Psoas muscle (tissue), 8 donors: ENCODE data around the gene TTLL10. TPM values are rescaled to one million over a fixed set of nuclear protein-coding genes. Genes with fewer than 3 reads are reported as not detected.

Experiments used
- ATAC-seq, 4 donors: fragments of 200-7000 bp; cut with Tn5 transposase; one replicate each; pipeline ENCODE4 v1.9.1; 2020; ENCODE audit warnings: moderate library complexity in 3 of 4, mild to moderate bottlenecking in 2 of 4
- DNase-seq, 2 donors: peaks; one replicate each; pipeline ENCODE4 v3.0.0-alpha.2; 2020
- H3K27ac ChIP-seq: fragments of 200-600 bp; one replicate; pipeline ENCODE4 v1.8.0; 2022
- H3K27me3 ChIP-seq, 3 donors: fragments of 200-600 bp in 1 of 3; one replicate each; pipeline versions ENCODE4 v1.6.1 to v1.8.0; 2013 to 2022; ENCODE audit warnings: low read length in 2 of 3, mild to moderate bottlenecking in 2 of 3, moderate library complexity in 1 of 3; ENCODE audit not compliant: insufficient read depth in 3 of 3
- H3K36me3 ChIP-seq, 2 donors: fragments of 200-600 bp in 1 of 2; one replicate each; pipeline versions ENCODE4 v1.6.1 to v1.8.0; 2013 to 2022; ENCODE audit warnings: low read depth in 1 of 2, mild to moderate bottlenecking in 1 of 2, moderate library complexity in 1 of 2; ENCODE audit not compliant: insufficient read depth in 1 of 2
- H3K4me1 ChIP-seq: fragments of 200-600 bp; one replicate; pipeline ENCODE4 v1.8.0; 2022
- H3K4me3 ChIP-seq: fragments of 200-600 bp; one replicate; pipeline ENCODE4 v1.8.0; 2022; ENCODE audit warnings: mild to moderate bottlenecking
- H3K9me3 ChIP-seq: fragments of 200-600 bp; one replicate; pipeline ENCODE4 v1.8.0; 2022
- WGBS, 3 donors: extraction: QIAGEN DNeasy Blood & Tissue Kit; methylation state at CpG; one replicate each; pipeline versions ENCODE4 v1.1.6 to v1.1.7; 2013; 5-methylcytosine and 5-hydroxymethylcytosine counted together
- intact Hi-C, 2 donors: fragments of 100-400 bp; cut with DNase I; formaldehyde crosslinking; loops; one replicate each; pipeline versions ENCODE4 v1.11.0 to v1.14.2; 2022
- polyA plus RNA-seq, 3 donors: library from polyadenylated mRNA; stranded (reverse); fragments of 200-250 nt; gene quantifications; one replicate each; pipeline ENCODE4 v1.2.3, GENCODE V29; 2013
- total RNA-seq, 4 donors: library from RNA; stranded (reverse); fragmentation: NEBNext Ultra II Directional in 2 of 4; extraction: Animal tissue kit (Norgen Biotek cat#: 25700) in 2 of 4; gene quantifications; one replicate each; pipeline versions ENCODE4 v1.2.1 to v1.2.4, GENCODE V29; 2021 to 2023
- TF ChIP-seq, protein P1 (sequence below): fragments of 200-600 bp; IDR thresholded peaks from one replicate; pipeline ENCODE4 v1.8.0; 2022; ENCODE audit warnings: antibody characterized with exemption
- donor health status: healthy with polysubstance abuse.
- donor health status: DM: no; HTN: no; CAD: no; lungs with moderate emphysema.
- donor health status: Bipolar disorder and iron deficiency.
- donor health status: healthy.
- donor health status: DM: yes; HTN: yes; CAD: no.
- donor health status: DM: no; HTN: no; CAD: no.
- donor health status: DM: no; HTN: no; CAD: no.
- donor health status: DM: yes; HTN: yes; CAD: no.

The TTLL10 gene
- total and polyA plus RNA-seq, 7 donors: 0.03 to 0.27 (median 0.10) TPM; not detected in 3

DNA sequence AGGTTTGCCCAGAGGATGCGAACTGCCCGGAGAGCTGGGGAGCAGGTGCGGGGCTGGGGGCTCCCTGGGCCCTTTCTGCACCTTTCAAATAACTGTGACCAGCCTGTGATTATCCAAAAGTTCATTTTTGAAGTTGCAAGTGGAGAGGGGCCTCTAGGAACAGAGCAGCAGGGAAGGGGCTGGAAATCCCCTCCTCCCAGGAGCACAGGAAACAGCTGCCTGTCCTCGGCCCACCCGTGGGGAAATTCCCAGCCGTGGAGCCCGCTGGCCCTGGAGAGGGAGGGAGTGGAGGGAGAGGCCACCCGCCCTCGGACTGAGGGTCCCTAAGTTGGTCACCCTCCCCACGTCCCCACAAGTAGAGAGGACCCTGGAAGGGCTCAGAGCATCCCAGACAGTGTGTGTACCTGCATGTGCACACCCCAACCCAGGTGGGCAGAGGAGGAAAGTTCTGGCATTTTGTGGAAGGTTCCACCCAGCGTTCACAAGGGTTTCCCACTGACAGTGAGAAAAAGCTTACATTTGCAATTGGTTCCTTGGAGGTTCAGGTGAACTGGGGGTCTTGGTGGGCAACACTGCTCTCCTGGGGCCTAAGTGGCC lies 41.5 kb downstream of the TTLL10 start:
- Histone ChIP-seq H3K9me3 (no peaks in the 10 kb centered on the region), H3K36me3 (peaks cover 0 to 36% of the 10 kb centered on the region in 2 donors), H3K4me1 (no peaks in the 10 kb centered on the region), H3K4me3 (no peak overlapping the region), H3K27ac (no peak overlapping the region), H3K27me3 (no peaks in the 10 kb centered on the region)
- intact Hi-C loops: no loop called here
- ATAC-seq: no peak
- TF ChIP-seq, protein P1, sequence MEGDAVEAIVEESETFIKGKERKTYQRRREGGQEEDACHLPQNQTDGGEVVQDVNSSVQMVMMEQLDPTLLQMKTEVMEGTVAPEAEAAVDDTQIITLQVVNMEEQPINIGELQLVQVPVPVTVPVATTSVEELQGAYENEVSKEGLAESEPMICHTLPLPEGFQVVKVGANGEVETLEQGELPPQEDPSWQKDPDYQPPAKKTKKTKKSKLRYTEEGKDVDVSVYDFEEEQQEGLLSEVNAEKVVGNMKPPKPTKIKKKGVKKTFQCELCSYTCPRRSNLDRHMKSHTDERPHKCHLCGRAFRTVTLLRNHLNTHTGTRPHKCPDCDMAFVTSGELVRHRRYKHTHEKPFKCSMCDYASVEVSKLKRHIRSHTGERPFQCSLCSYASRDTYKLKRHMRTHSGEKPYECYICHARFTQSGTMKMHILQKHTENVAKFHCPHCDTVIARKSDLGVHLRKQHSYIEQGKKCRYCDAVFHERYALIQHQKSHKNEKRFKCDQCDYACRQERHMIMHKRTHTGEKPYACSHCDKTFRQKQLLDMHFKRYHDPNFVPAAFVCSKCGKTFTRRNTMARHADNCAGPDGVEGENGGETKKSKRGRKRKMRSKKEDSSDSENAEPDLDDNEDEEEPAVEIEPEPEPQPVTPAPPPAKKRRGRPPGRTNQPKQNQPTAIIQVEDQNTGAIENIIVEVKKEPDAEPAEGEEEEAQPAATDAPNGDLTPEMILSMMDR: no peak
- 45 to 54% (median 53%) methylated on average over 11 of the region's 11 CpGs for WGBS, 3 donors
- DNase-seq: no peak

DNA sequence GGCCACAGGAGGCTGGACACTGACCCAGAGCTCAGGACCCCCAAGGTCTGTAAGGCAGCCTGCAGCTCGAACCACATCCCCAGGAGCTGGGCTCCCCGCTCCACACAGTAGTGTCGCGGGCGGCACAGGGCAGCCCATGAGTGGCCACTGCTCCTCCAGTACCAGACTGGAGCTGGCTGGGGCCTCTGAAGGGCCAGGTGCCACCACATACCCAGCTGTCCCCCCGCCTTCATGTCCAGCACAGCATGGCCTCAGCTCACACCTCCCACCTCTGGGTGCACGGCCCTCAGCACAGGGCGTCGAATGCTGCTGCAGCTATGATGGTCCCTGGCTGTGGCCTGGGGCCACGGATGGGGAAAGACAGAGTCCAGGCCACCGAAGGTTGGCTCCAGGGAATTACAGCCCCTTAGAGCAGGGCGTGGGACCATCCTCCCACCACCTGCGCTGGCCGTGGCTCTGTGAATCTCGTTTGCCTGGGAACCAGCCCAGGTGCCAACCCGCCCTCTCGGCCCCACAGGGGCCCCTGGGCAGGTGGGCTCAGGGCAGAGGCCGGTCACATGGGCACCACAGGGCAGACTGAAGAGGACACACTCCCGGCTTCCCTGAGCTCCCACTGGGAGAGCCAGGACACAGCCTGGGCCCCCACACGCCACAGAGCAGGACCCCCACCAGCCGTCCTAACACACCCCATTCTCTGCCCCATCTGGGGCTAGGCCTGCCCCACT lies 42.4 kb downstream of the TTLL10 start:
- Histone ChIP-seq H3K9me3 (no peaks in the 10 kb centered on the region), H3K4me1 (no peaks in the 10 kb centered on the region), H3K27ac (no peak overlapping the region), H3K27me3 (no peaks in the 10 kb centered on the region), H3K36me3 (peaks cover 0 to 45% of the 10 kb centered on the region in 2 donors), H3K4me3 (no peak overlapping the region)
- DNase-seq (no peak), ATAC-seq (no peak)
- WGBS, 3 donors: 78 to 81% (median 81%) methylated on average over 20 to 21 of the region's 21 CpGs
- intact Hi-C loops: no loop called here
- TF ChIP-seq, protein P1: no peak

DNA sequence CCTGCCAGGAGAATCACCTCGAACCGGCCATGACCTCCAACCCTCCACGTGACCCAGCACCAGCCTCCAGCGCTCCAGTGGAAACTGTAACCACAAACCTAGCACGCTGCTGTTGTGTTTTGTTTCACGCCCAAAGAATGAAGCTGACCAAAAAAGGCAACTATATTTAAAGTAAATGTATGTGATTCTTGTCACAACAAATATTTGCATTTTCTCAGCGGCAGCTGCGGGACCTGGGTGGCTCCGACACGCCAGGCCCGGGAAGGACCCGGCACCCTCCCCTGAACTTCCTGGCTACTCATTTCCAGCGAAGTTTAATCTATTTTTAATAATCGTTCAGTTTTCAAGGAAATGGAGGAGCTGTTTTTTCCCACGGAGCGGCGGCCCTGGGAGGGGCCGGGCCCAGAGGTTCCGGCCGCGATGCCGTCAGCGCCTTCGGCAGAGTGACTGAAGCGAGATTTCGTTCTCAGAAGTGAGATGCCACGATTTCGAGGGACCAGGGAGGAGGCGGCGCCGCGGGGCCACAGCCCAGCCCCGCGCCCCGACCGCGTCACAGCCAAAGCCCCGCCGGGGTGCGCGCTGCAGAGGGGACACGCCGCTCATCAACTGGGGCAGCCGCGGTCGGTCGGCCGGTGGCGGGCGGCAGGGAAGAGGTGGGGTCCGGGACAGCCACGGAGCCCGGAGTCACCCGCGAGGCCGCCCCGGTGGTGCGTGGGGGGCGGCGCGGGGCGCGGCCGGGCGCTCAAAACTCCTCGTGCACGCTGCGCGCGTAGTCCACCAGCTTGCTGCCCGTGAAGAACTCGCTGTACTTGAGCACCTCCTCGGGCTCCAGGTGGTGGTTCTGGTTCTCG lies 43.3 kb downstream of the TTLL10 start:
- ATAC-seq (no peak), DNase-seq (no peak)
- peaks cover 0 to 54% of the 10 kb centered on the region in 2 donors for H3K36me3 ChIP-seq
- no peaks in the 10 kb centered on the region for H3K27me3 ChIP-seq
- TF ChIP-seq, protein P1: no peak
- intact Hi-C loops: no loop called here
- H3K27ac ChIP-seq: peak overlapping the region; percentile 30
- no peaks in the 10 kb centered on the region for H3K4me1 ChIP-seq
- 82 to 89% (median 85%) methylated on average over 57 to 74 of the region's 74 CpGs for WGBS, 3 donors
- no peak overlapping the region for H3K4me3 ChIP-seq
- no peaks in the 10 kb centered on the region for H3K9me3 ChIP-seq

DNA sequence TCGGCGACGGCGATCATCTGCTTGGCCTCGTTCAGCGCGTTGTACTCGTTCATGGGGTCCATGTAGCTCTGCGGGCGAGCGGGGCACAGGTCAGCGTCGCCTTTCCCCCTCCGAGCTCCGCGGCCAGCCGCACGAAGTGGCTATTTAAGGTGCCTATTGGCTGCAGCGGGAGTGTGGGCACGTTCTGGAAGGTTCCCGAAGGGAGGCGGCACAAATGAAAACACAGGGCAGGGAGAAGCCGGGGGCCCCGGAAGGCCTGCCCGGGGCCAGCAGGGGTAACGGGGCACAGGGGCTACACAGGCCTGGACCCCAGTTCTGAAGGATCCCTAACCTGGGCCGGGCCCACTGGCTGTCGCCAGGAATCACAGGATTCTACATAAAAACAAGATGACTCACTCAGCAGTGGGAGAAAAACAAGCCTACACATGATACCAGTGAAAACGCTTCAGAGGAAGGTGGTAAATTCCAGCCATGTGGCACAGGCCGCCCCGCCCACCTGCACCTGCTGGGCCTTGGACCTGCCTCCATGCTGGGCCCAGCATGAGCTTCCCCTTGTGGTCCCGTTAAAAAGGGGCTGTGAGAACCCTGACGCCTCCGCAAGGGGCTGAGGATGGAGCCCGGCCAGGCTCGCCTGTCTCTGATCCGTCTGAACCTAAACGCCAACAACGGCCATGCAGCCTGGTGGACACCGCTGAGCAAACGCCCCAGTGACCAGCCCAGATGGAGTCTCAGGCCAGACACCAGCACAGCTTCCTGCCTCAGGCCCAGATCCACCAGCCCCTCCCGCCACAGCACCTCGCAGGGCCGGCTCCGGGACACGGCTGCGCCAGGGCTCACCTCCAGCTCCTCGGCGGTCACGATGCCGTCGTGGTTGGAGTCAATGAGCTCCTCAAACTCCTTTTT lies 44.2 kb downstream of the TTLL10 start:
- TF ChIP-seq, protein P1: no peak
- Histone ChIP-seq H3K4me3 (no peak overlapping the region), H3K9me3 (no peaks in the 10 kb centered on the region), H3K27me3 (no peaks in the 10 kb centered on the region), H3K4me1 (no peaks in the 10 kb centered on the region), H3K36me3 (peaks cover 0 to 63% of the 10 kb centered on the region in 2 donors), H3K27ac (no peak overlapping the region)
- intact Hi-C loops: no loop called here
- 85 to 90% (median 87%) methylated on average over 52 of the region's 52 CpGs for WGBS, 3 donors
- DNase-seq (no peak), ATAC-seq (peak in 1 of 4 donors; percentile 25)
